K562 (cell line): ENCODE results near the gene CDC5L. TPM values are rescaled to one million over a fixed set of nuclear protein-coding genes. Genes with fewer than 3 reads are reported as not detected.

Source experiments
- ATAC-seq: fragments of 200-7000 bp; cut with Tn5 transposase; 3 replicates; pipeline ENCODE4 v1.9.1; 2020; ENCODE audit warnings: moderate library complexity
- BruUV-seq: library from RNA; stranded (reverse); fragments of 400-500 nt; replicated peaks from 2 replicates; lab custom pipeline; 2021; lab: Mats Ljungman, UMichigan
- CTCF ChIA-PET: fragments of 300-600 bp; formaldehyde crosslinking; extraction: SDS; loops from one replicate; lab custom pipeline; 2021; ENCODE audit warnings: low intra/inter-chr PET ratio; lab: Yijun Ruan, JAX
- POLR2A ChIA-PET: fragments of 300-600, 350-650 bp; sonication (Branson Sonifier 250); formaldehyde crosslinking; extraction: SDS; loops from one replicate; lab custom pipeline; 2021; ENCODE audit warnings: antibody characterized with exemption, inconsistent platforms; lab: Yijun Ruan, JAX
- DNase-seq, 4 experiments: peaks; one replicate each; pipeline versions ENCODE4 v3.0.0 to v3.0.0-alpha.2; 2011 to 2018; ENCODE audit warnings: low spot score in 3 of 4, mixed read lengths in 3 of 4; ENCODE audit errors: extremely low read depth in 1 of 4
- FAIRE-seq: peaks from 2 replicates; lab custom pipeline; 2011; peaks lifted over from hg19 to GRCh38; lab: Jason Lieb, UNC
- H2AFZ ChIP-seq: 2 replicates; pipeline ENCODE4 v1.6.0; 2011; ENCODE audit warnings: low read depth, low read length, control low read depth, inconsistent platforms
- H3K27ac ChIP-seq: fragments of 200-600 bp; 3 replicates; pipeline ENCODE4 v1.8.0; 2011; ENCODE audit warnings: low read depth, mild to moderate bottlenecking, control low read depth, inconsistent platforms, low read length, moderate library complexity, mixed read lengths; ENCODE audit errors: extremely low read depth
- H3K27me3 ChIP-seq, 2 experiments: fragments of 300-600 bp in 1 of 2; 2 replicates in 1 of 2; 3 replicates in 1 of 2; pipeline versions ENCODE4 v1.6.0 to v1.8.0; 2011; ENCODE audit warnings: inconsistent platforms in 2 of 2, low read length in 2 of 2, mild to moderate bottlenecking in 1 of 2, mixed read lengths in 1 of 2, moderate library complexity in 1 of 2; ENCODE audit not compliant: control insufficient read depth in 2 of 2, insufficient read depth in 2 of 2
- H3K36me3 ChIP-seq: fragments of 300-600 bp; 3 replicates; pipeline ENCODE4 v1.8.0; 2011; ENCODE audit warnings: mild to moderate bottlenecking, low read length, inconsistent platforms; ENCODE audit not compliant: control insufficient read depth, insufficient read depth
- H3K4me1 ChIP-seq, 2 experiments: fragments of 200-600 bp in 1 of 2; replicated peaks in 1 of 2; 2 replicates in 1 of 2; 3 replicates in 1 of 2; pipeline versions ENCODE4 v1.5.1 to v1.8.0; 2011; ENCODE audit warnings: inconsistent platforms in 2 of 2, low read length in 2 of 2, mild to moderate bottlenecking in 1 of 2, mixed read lengths in 1 of 2, moderate library complexity in 1 of 2; ENCODE audit not compliant: control insufficient read depth in 2 of 2, insufficient read depth in 2 of 2
- H3K4me2 ChIP-seq: 2 replicates; pipeline ENCODE4 v1.6.1; 2011; ENCODE audit warnings: low read length, control low read depth, inconsistent platforms, mixed read lengths; ENCODE audit not compliant: insufficient read depth
- H3K4me3 ChIP-seq: fragments of 200-600 bp; sonication (generic), shearing (Covaris generic); 2 replicates; pipeline ENCODE4 v1.5.1; 2016; ENCODE audit warnings: control low read depth, inconsistent platforms
- H3K79me2 ChIP-seq: fragments of 200-600 bp; 3 replicates; pipeline ENCODE4 v1.8.0; 2011; ENCODE audit warnings: low read length, inconsistent platforms; ENCODE audit not compliant: control insufficient read depth, insufficient read depth
- H3K9ac ChIP-seq, 2 experiments: 2 replicates each; pipeline versions ENCODE4 v1.6.0 to v1.6.1; 2011; ENCODE audit warnings: low read depth in 2 of 2, low read length in 2 of 2, control low read depth in 1 of 2, inconsistent platforms in 1 of 2, mild to moderate bottlenecking in 1 of 2, mixed read lengths in 1 of 2; ENCODE audit not compliant: insufficient read depth in 1 of 2
- H3K9me1 ChIP-seq: one replicate; pipeline ENCODE4 v1.6.0; 2011; ENCODE audit warnings: inconsistent platforms, mild to moderate bottlenecking, low read length, moderate library complexity; ENCODE audit not compliant: control insufficient read depth, insufficient read depth
- H3K9me3 ChIP-seq: replicated peaks from 2 replicates; pipeline ENCODE4 v1.5.1; 2011; ENCODE audit warnings: low read depth, low read length, inconsistent platforms; ENCODE audit not compliant: control insufficient read depth, insufficient read depth
- H4K20me1 ChIP-seq: replicated peaks from 2 replicates; pipeline ENCODE4 v1.6.1; 2011; ENCODE audit warnings: low read length, inconsistent platforms, mixed read lengths; ENCODE audit not compliant: control insufficient read depth, insufficient read depth
- ATF2 ChIP-seq: sonication (generic); formaldehyde crosslinking; IDR thresholded peaks from 2 replicates; pipeline ENCODE4 v1.8.1; 2022; ENCODE audit warnings: missing genetic modification reagents
- BDP1 ChIP-seq: IDR thresholded peaks from 3 replicates; pipeline ENCODE4 v1.6.1; 2011; ENCODE audit not compliant: insufficient read length, insufficient read depth
- CCNT2 ChIP-seq: IDR thresholded peaks from 2 replicates; pipeline ENCODE4 v1.6.1; 2011; ENCODE audit warnings: borderline replicate concordance, low read depth, mild to moderate bottlenecking, moderate library complexity, mixed read lengths, low read length; ENCODE audit not compliant: insufficient read length; ENCODE audit errors: extremely low read depth
- COPS2 ChIP-seq: fragments of 450-650 bp; conservative IDR thresholded peaks from 2 replicates; pipeline ENCODE4 v1.6.1; 2016; ENCODE audit warnings: mild to moderate bottlenecking, moderate library complexity
- DIDO1 ChIP-seq: fragments of 450-650 bp; IDR thresholded peaks from 2 replicates; pipeline ENCODE4 v1.6.1; 2016; ENCODE audit warnings: low read depth, missing biosample characterization, missing genetic modification characterization
- EP300 ChIP-seq: IDR thresholded peaks from 2 replicates; pipeline ENCODE4 v1.6.1; 2012; ENCODE audit warnings: low read length, improper control_type of control experiment
- FOXK1 ChIP-seq: sonication (generic); formaldehyde crosslinking; IDR thresholded peaks from 2 replicates; pipeline ENCODE4 v1.8.0; 2022; ENCODE audit warnings: missing genetic modification reagents, mild to moderate bottlenecking, borderline replicate concordance
- HDAC6 ChIP-seq: IDR thresholded peaks from 2 replicates; pipeline ENCODE4 v1.6.1; 2012; ENCODE audit warnings: low read depth, mild to moderate bottlenecking, control low read depth, inconsistent platforms, low read length, moderate library complexity
- HOXB6 ChIP-seq: fragments of 250-450 bp; sonication (Bioruptor Pico); IDR thresholded peaks from 2 replicates; pipeline ENCODE4 v1.5.1; 2022; ENCODE audit warnings: mild to moderate bottlenecking, borderline replicate concordance
- JUND ChIP-seq, 2 experiments: IDR thresholded peaks; 2 replicates in 1 of 2; 3 replicates in 1 of 2; pipeline ENCODE4 v1.6.1; 2011; ENCODE audit warnings: borderline replicate concordance in 2 of 2, low read depth in 2 of 2, low read length in 2 of 2, improper control_type of control experiment in 1 of 2, missing biosample characterization in 1 of 2, missing genetic modification characterization in 1 of 2, missing genetic modification reagents in 1 of 2
- KHSRP ChIP-seq: fragments of 450-650 bp; IDR thresholded peaks from 2 replicates; pipeline ENCODE4 v1.6.1; 2017
- MECOM ChIP-seq: fragments of 250-450 bp; sonication (Bioruptor Pico); IDR thresholded peaks from 2 replicates; pipeline ENCODE4 v1.8.0; 2022; ENCODE audit warnings: inconsistent platforms
- NCOA6 ChIP-seq: fragments of 450-650 bp; IDR thresholded peaks from 2 replicates; pipeline ENCODE4 v1.6.1; 2017; ENCODE audit warnings: mild to moderate bottlenecking
- PURB ChIP-seq: sonication (generic); formaldehyde crosslinking; IDR thresholded peaks from 2 replicates; pipeline ENCODE4 v1.9.0; 2021; ENCODE audit warnings: low read depth, mild to moderate bottlenecking, missing genetic modification reagents
- RNF2 ChIP-seq: sonication (generic); IDR thresholded peaks from 2 replicates; pipeline ENCODE4 v1.6.1; 2016
- SFPQ ChIP-seq: fragments of 200-400 bp; formaldehyde crosslinking; IDR thresholded peaks from 2 replicates; pipeline ENCODE4 v1.6.1; 2017; ENCODE audit warnings: mild to moderate bottlenecking, low read depth, low read length, moderate library complexity
- SREBF1 ChIP-seq: fragments of 150-350 bp; IDR thresholded peaks from 2 replicates; pipeline ENCODE4 v1.6.1; 2014; ENCODE audit warnings: antibody characterized with exemption, low read depth, low read length, borderline replicate concordance
- TRIM25 ChIP-seq: fragments of 450-650 bp; IDR thresholded peaks from 2 replicates; pipeline ENCODE4 v1.7.0; 2016; ENCODE audit warnings: borderline replicate concordance
- ZNF134 ChIP-seq: fragments of 250-450 bp; sonication (Bioruptor Pico); conservative IDR thresholded peaks from 2 replicates; pipeline ENCODE4 v1.4.0; 2020
- ZNF23 ChIP-seq: fragments of 250-450 bp; sonication (Bioruptor Pico); IDR thresholded peaks from 2 replicates; pipeline ENCODE4 v1.4.0; 2020; ENCODE audit warnings: mild to moderate bottlenecking
- WGBS: fragments of 100-300 bp; shearing (Covaris generic); methylation state at CpG from one replicate; pipeline ENCODE4 v1.1.6; 2016; ENCODE audit warnings: low coverage, mixed read lengths; ENCODE audit not compliant: insufficient coverage; ENCODE audit errors: missing lambda C conversion rate; 5-methylcytosine and 5-hydroxymethylcytosine counted together
- in situ Hi-C: fragments of 300-500 bp; cut with MboI; formaldehyde crosslinking; loops from 4 replicates; pipeline ENCODE4 v1.15.0; 2018; ENCODE audit warnings: inconsistent platforms, mixed read lengths
- intact Hi-C: fragments of 100-400 bp; cut with micrococcal nuclease; formaldehyde crosslinking; loops from 2 replicates; pipeline ENCODE4 v1.14.2; 2022
- polyA plus RNA-seq, 8 experiments: library from polyadenylated mRNA; depleted of rRNA in 4 of 8; stranded (reverse) in 5 of 8; unstranded in 3 of 8; fragments of >200 nt; fragmentation: Nextera tagmentation in 2 of 8; fragmentation: Illumina TruSeq in 1 of 8; extraction: Ambion mirVana in 2 of 8; extraction: Trizol in 1 of 8; gene quantifications; 2 replicates each; pipeline versions ENCODE4 v1.2.1 to v1.2.3, GENCODE V29; 2011 to 2014; ENCODE audit warnings: inconsistent platforms in 1 of 8, missing spikeins in 1 of 8
- total RNA-seq, 7 experiments: library from RNA; depleted of rRNA in 6 of 7; stranded (reverse); fragments of >200 nt in 6 of 7; fragmentation: Illumina TruSeq in 2 of 7; extraction: Trizol in 2 of 7; gene quantifications; 2 replicates each; pipeline versions ENCODE4 v1.2.1 to v1.2.3, GENCODE V29; 2011 to 2021; ENCODE audit warnings: low replicate concordance in 1 of 7

CDC5L gene
- total and polyA plus RNA-seq, 9 of the 15 experiments (the other 6 are each of a cell fraction or from before 2014, with no cell fraction given) = 22.3 to 44.2 (median 30.8) TPM

- Histone ChIP-seq H3K4me2 (no peak overlapping the region), H2AFZ (no peak overlapping the region), H3K9me1 (no peaks in the 10 kb centered on the region), H3K9ac (no peak overlapping the region), H3K79me2 (no peaks in the 10 kb centered on the region), H4K20me1 (no peaks in the 10 kb centered on the region), H3K27me3 (peaks cover 26 to 32% of the 10 kb centered on the region in 2 experiments), H3K9me3 (no peaks in the 10 kb centered on the region), H3K4me1 (no peaks in the 10 kb centered on the region; a peak in 1 of 5 replicates), H3K4me3 (no peak overlapping the region), H3K27ac (no peak overlapping the region), H3K36me3 (no peaks in the 10 kb centered on the region)
- intact Hi-C loops = no loop called here
- ATAC-seq (no peak), FAIRE-seq (no peak), DNase-seq (no peak)
- in situ Hi-C loops = no loop called here
- BruUV-seq = no TSS peak
- ChIA-PET POLR2A (no interaction called here), CTCF (no interaction called here)
- 8% methylated on average over 3 of the region's 3 CpGs for WGBS
- TF ChIP-seq ZNF23 (CRISPR knock-in tag) (no peak), HOXB6 (CRISPR knock-in tag) (no peak), DIDO1 (tag) (no peak), PURB (CRISPR knock-in tag) (no peak), ZNF134 (CRISPR knock-in tag) (no peak), NCOA6 (no peak), COPS2 (no peak), FOXK1 (no peak), ATF2 (CRISPR knock-in tag) (no peak), TRIM25 (no peak), KHSRP (no peak), EP300 (no peak), JUND (IDR thresholded peaks at IDR 0.05; ENCODE audit: borderline replicate concordance, low read depth, low read length) (no peak), JUND (tag; IDR thresholded peaks at IDR 0.05; ENCODE audit: borderline replicate concordance, low read depth, low read length) (no peak), HDAC6 (no peak), MECOM (CRISPR knock-in tag) (no peak), BDP1 (no peak), CCNT2 (no peak), SREBF1 (no peak), SFPQ (no peak), RNF2 (no peak)
Observed at GRCh38 chr6:44377484-44377883, 10.0 kb upstream of the CDC5L start.
